ENCODE results near the gene NTRK2.

DNA sequence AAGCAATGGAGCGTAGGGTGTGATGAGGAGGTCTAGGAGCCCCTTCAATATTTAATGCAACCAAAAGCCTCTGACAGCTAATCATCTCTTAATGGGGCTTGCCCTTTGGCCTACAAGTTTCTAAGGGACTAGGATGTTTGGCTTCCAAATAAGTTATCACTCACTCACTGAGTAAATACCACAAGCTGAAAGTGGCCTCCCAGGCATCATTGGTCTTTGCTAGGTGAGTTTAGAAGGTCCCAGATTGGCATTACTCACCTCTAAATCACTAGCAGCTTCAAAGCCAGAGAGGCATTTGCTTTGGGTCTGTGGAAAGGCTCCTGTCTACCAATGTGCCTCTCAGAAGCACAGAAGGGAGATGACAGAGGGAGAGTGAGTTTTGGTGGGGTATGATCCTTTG lies 344.2 kb downstream of the NTRK2 start:
- TF ChIP-seq, protein P1, sequence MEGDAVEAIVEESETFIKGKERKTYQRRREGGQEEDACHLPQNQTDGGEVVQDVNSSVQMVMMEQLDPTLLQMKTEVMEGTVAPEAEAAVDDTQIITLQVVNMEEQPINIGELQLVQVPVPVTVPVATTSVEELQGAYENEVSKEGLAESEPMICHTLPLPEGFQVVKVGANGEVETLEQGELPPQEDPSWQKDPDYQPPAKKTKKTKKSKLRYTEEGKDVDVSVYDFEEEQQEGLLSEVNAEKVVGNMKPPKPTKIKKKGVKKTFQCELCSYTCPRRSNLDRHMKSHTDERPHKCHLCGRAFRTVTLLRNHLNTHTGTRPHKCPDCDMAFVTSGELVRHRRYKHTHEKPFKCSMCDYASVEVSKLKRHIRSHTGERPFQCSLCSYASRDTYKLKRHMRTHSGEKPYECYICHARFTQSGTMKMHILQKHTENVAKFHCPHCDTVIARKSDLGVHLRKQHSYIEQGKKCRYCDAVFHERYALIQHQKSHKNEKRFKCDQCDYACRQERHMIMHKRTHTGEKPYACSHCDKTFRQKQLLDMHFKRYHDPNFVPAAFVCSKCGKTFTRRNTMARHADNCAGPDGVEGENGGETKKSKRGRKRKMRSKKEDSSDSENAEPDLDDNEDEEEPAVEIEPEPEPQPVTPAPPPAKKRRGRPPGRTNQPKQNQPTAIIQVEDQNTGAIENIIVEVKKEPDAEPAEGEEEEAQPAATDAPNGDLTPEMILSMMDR (IDR thresholded peaks at IDR 0.05) = no peak
- TF ChIP-seq POLR2A (IDR thresholded peaks at IDR 0.05) = no peak
- TF ChIP-seq POLR2AphosphoS5 (IDR thresholded peaks at IDR 0.05; ENCODE audit: insufficient read depth in 1 of 2, low read depth in 1 of 2) = no peak

Data from vagina (tissue), 2 donors.